ENCODE data around the gene MAP1LC3B.
A peak's percentile ranks its signal among the peaks of the same experiment; 100 is the strongest.
"Not testable (repeated sequence)": the region's sequence is repeated elsewhere in the genome, so short reads cannot be mapped to it uniquely, and the experiment has no call there.

The MAP1LC3B gene

GRCh38 chr16:87368029-87368770 is 23.9 kb upstream of the MAP1LC3B start:
- Histone ChIP-seq H3K4me3 (ENCODE audit: low read length in 2 of 2) (no peak overlapping the region), H3K36me3 (ENCODE audit: control insufficient read depth in 2 of 2, insufficient read depth in 2 of 2, low read length in 2 of 2) (peaks cover 0 to 3% of the 10 kb centered on the region in 2 donors), H3K27ac (ENCODE audit: low read depth in 2 of 2, low read length in 2 of 2) (no peak overlapping the region), H3K27me3 (ENCODE audit: control insufficient read depth in 2 of 2, insufficient read depth in 2 of 2, low read length in 2 of 2) (no peaks in the 10 kb centered on the region), H3K4me1 (ENCODE audit: control insufficient read depth in 2 of 2, insufficient read depth in 2 of 2, low read length in 2 of 2) (peaks cover 19 to 23% of the 10 kb centered on the region in 2 donors), H3K9me3 (ENCODE audit: control insufficient read depth in 2 of 2, low read length in 2 of 2) (no peaks in the 10 kb centered on the region), H3K9ac (ENCODE audit: low read depth in 1 of 2, low read length in 2 of 2) (no peak overlapping the region)

GRCh38 chr16:87369117-87369765 is 22.9 kb upstream of the MAP1LC3B start:
- Histone ChIP-seq H3K36me3 (ENCODE audit: control insufficient read depth in 2 of 2, insufficient read depth in 2 of 2, low read length in 2 of 2) (peaks cover under 1 to 2% of the 10 kb centered on the region in 2 donors), H3K4me3 (ENCODE audit: low read length in 2 of 2) (no peak overlapping the region), H3K27ac (ENCODE audit: low read depth in 2 of 2, low read length in 2 of 2) (no peak overlapping the region), H3K4me1 (ENCODE audit: control insufficient read depth in 2 of 2, insufficient read depth in 2 of 2, low read length in 2 of 2) (peaks cover 13 to 18% of the 10 kb centered on the region in 2 donors), H3K27me3 (ENCODE audit: control insufficient read depth in 2 of 2, insufficient read depth in 2 of 2, low read length in 2 of 2) (no peaks in the 10 kb centered on the region), H3K9ac (ENCODE audit: low read depth in 1 of 2, low read length in 2 of 2) (no peak overlapping the region), H3K9me3 (ENCODE audit: control insufficient read depth in 2 of 2, low read length in 2 of 2) (no peaks in the 10 kb centered on the region)

DNA sequence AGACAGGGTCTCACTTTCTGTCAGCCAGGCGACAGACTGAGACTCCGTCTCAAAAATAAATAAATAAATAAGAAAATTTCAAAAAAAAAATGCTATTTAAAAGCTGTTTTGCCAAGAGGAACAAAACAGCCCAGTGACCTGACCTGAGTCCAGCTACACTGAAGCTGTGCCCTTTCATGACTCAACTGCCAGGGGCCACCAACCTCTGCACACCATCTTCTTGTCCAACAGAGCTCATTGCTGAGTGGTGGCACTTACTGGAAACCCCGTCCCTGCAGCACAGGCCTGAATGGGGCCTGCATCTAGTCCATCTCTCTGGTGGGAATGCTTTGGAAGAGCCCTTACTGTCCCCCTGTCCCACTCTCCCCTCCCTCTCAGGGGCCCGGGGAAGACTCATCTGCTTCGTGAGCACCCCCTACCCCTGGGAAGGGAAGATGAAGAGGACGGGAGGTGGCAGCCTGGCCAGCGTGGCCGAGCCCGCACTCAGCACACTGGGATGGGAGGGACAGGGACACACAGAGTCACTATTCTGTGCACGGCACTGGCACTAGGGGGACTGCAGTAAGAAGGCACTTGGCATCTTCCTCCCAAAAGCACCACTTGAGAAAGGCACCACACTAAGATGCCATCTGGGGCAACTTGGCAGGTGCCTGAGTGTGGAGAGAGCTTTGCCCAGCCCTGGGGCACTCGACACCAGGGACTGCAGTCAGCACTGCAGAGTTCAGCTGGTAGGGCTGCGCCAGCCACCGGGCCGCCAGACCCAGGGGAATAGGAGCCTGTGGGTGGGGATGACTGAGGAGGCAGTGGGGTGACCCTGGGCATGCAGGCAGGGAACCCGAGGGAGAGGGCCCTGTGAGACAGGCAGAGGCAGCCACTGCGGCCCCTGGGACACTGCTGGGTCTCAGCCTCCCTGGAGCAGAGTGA is 22.1 kb upstream of the MAP1LC3B start:
- H3K9me3 ChIP-seq (ENCODE audit: control insufficient read depth in 2 of 2, low read length in 2 of 2), result no peaks in the 10 kb centered on the region
- H3K36me3 ChIP-seq (ENCODE audit: control insufficient read depth in 2 of 2, insufficient read depth in 2 of 2, low read length in 2 of 2), result peaks cover 0 to 2% of the 10 kb centered on the region in 2 donors
- no peak overlapping the region for H3K4me3 ChIP-seq (ENCODE audit: low read length in 2 of 2)
- no peak overlapping the region for H3K9ac ChIP-seq (ENCODE audit: low read depth in 1 of 2, low read length in 2 of 2)
- H3K27me3 ChIP-seq (ENCODE audit: control insufficient read depth in 2 of 2, insufficient read depth in 2 of 2, low read length in 2 of 2), result no peaks in the 10 kb centered on the region
- H3K4me1 ChIP-seq (ENCODE audit: control insufficient read depth in 2 of 2, insufficient read depth in 2 of 2, low read length in 2 of 2), result peaks cover 8 to 15% of the 10 kb centered on the region in 2 donors
- H3K27ac ChIP-seq (ENCODE audit: low read depth in 2 of 2, low read length in 2 of 2), result no peak overlapping the region

DNA sequence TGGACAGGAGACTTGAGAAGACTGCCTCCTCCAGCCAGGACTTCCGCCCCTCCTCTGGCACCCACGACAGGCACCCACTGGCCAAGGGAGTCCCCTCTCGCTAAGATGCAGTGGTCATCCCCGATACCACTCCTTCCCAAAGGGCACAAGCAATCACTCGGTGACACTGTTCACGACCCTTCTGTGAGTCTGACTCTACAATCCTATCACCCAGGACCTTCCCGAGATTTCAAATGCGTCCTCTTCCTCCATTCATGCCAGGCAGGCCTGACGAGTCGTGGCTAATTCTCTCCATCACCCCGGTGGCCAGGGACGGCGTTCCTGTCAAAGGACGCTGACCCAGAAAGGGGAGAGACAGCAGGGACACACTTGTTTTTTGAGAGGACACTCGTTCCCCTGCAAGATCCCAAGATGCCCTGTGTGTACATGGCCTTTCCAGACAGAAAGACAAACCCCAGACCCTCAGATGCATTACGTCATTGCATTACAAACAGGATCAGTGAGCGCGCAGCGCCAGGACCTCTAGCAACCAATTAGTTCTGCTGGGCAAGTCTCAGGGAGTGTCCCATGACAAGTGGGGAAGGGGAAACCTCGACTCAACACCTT is 20.8 kb upstream of the MAP1LC3B start:
- H3K27me3 ChIP-seq (ENCODE audit: control insufficient read depth in 2 of 2, insufficient read depth in 2 of 2, low read length in 2 of 2), result no peaks in the 10 kb centered on the region
- no peak overlapping the region for H3K4me3 ChIP-seq (ENCODE audit: low read length in 2 of 2)
- H3K36me3 ChIP-seq (ENCODE audit: control insufficient read depth in 2 of 2, insufficient read depth in 2 of 2, low read length in 2 of 2), result peaks cover 0 to 6% of the 10 kb centered on the region in 2 donors
- H3K9me3 ChIP-seq (ENCODE audit: control insufficient read depth in 2 of 2, low read length in 2 of 2), result no peaks in the 10 kb centered on the region
- no peak overlapping the region for H3K9ac ChIP-seq (ENCODE audit: low read depth in 1 of 2, low read length in 2 of 2)
- peaks cover 8 to 9% of the 10 kb centered on the region in 2 donors for H3K4me1 ChIP-seq (ENCODE audit: control insufficient read depth in 2 of 2, insufficient read depth in 2 of 2, low read length in 2 of 2)
- H3K27ac ChIP-seq (ENCODE audit: low read depth in 2 of 2, low read length in 2 of 2), result no peak overlapping the region

- no peak overlapping the region for H3K9ac ChIP-seq (ENCODE audit: low read depth in 1 of 2, low read length in 2 of 2)
- H3K27me3 ChIP-seq (ENCODE audit: control insufficient read depth in 2 of 2, insufficient read depth in 2 of 2, low read length in 2 of 2), result no peaks in the 10 kb centered on the region
- H3K27ac ChIP-seq (ENCODE audit: low read depth in 2 of 2, low read length in 2 of 2), result no peak overlapping the region
- no peaks in the 10 kb centered on the region for H3K9me3 ChIP-seq (ENCODE audit: control insufficient read depth in 2 of 2, low read length in 2 of 2)
- peaks cover 0 to 6% of the 10 kb centered on the region in 2 donors for H3K36me3 ChIP-seq (ENCODE audit: control insufficient read depth in 2 of 2, insufficient read depth in 2 of 2, low read length in 2 of 2)
- no peak overlapping the region for H3K4me3 ChIP-seq (ENCODE audit: low read length in 2 of 2)
- peaks cover 3 to 5% of the 10 kb centered on the region in 2 donors for H3K4me1 ChIP-seq (ENCODE audit: control insufficient read depth in 2 of 2, insufficient read depth in 2 of 2, low read length in 2 of 2)
Measured at GRCh38 chr16:87372305-87372704, 19.8 kb upstream of the MAP1LC3B start.

- no peak overlapping the region for H3K27ac ChIP-seq (ENCODE audit: low read depth in 2 of 2, low read length in 2 of 2)
- H3K4me1 ChIP-seq (ENCODE audit: control insufficient read depth in 2 of 2, insufficient read depth in 2 of 2, low read length in 2 of 2), result peaks cover 5 to 6% of the 10 kb centered on the region in 2 donors
- H3K9me3 ChIP-seq (ENCODE audit: control insufficient read depth in 2 of 2, low read length in 2 of 2), result no peaks in the 10 kb centered on the region
- H3K9ac ChIP-seq (ENCODE audit: low read depth in 1 of 2, low read length in 2 of 2), result no peak overlapping the region
- H3K4me3 ChIP-seq (ENCODE audit: low read length in 2 of 2), result no peak overlapping the region
- no peaks in the 10 kb centered on the region for H3K27me3 ChIP-seq (ENCODE audit: control insufficient read depth in 2 of 2, insufficient read depth in 2 of 2, low read length in 2 of 2)
- peaks cover 0 to 6% of the 10 kb centered on the region in 2 donors for H3K36me3 ChIP-seq (ENCODE audit: control insufficient read depth in 2 of 2, insufficient read depth in 2 of 2, low read length in 2 of 2)
Measured at GRCh38 chr16:87374313-87374712, 17.8 kb upstream of the MAP1LC3B start.

- Histone ChIP-seq H3K27ac (ENCODE audit: low read depth in 2 of 2, low read length in 2 of 2) (no peak overlapping the region), H3K9ac (ENCODE audit: low read depth in 1 of 2, low read length in 2 of 2) (no peak overlapping the region)
Measured at GRCh38 chr16:87375426-87376135, 16.6 kb upstream of the MAP1LC3B start.

DNA sequence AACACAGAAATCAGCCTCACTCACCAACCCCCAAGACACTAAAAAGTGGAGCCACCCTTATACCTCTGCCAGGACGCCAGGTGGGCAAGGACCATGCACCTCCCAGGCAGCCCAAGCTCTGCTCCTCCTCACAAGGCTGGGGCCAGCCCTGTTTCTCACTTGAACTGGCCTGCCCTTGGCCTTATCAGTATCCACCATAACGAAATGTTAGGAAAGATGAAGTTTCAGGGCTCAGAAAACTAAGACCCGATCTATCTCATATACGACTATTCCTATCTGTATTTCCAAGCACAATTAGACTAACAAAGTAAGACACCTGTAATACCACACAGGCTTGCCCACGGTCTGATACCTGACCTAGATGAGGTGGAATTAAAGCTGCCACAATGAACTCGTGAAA is 15.5 kb upstream of the MAP1LC3B start:
- H3K9ac ChIP-seq (ENCODE audit: low read depth in 1 of 2, low read length in 2 of 2), result no peak overlapping the region
- no peak overlapping the region for H3K27ac ChIP-seq (ENCODE audit: low read depth in 2 of 2, low read length in 2 of 2)
- H3K27me3 ChIP-seq (ENCODE audit: control insufficient read depth in 2 of 2, insufficient read depth in 2 of 2, low read length in 2 of 2), result no peaks in the 10 kb centered on the region
- H3K36me3 ChIP-seq (ENCODE audit: control insufficient read depth in 2 of 2, insufficient read depth in 2 of 2, low read length in 2 of 2), result peaks cover 0 to 6% of the 10 kb centered on the region in 2 donors
- peaks cover 21 to 25% of the 10 kb centered on the region in 2 donors for H3K4me1 ChIP-seq (ENCODE audit: control insufficient read depth in 2 of 2, insufficient read depth in 2 of 2, low read length in 2 of 2)
- no peaks in the 10 kb centered on the region for H3K9me3 ChIP-seq (ENCODE audit: control insufficient read depth in 2 of 2, low read length in 2 of 2)
- H3K4me3 ChIP-seq (ENCODE audit: low read length in 2 of 2), result no peak overlapping the region

More at GRCh38 chr16:87375426-87376135, 16.6 kb upstream of the MAP1LC3B start:
- H3K4me3 ChIP-seq (ENCODE audit: low read length in 2 of 2), result no peak overlapping the region
- H3K4me1 ChIP-seq (ENCODE audit: control insufficient read depth in 2 of 2, insufficient read depth in 2 of 2, low read length in 2 of 2), result peaks cover 12 to 15% of the 10 kb centered on the region in 2 donors
- no peaks in the 10 kb centered on the region for H3K27me3 ChIP-seq (ENCODE audit: control insufficient read depth in 2 of 2, insufficient read depth in 2 of 2, low read length in 2 of 2)
- H3K9me3 ChIP-seq (ENCODE audit: control insufficient read depth in 2 of 2, low read length in 2 of 2), result no peaks in the 10 kb centered on the region
- peaks cover 0 to 6% of the 10 kb centered on the region in 2 donors for H3K36me3 ChIP-seq (ENCODE audit: control insufficient read depth in 2 of 2, insufficient read depth in 2 of 2, low read length in 2 of 2)

DNA sequence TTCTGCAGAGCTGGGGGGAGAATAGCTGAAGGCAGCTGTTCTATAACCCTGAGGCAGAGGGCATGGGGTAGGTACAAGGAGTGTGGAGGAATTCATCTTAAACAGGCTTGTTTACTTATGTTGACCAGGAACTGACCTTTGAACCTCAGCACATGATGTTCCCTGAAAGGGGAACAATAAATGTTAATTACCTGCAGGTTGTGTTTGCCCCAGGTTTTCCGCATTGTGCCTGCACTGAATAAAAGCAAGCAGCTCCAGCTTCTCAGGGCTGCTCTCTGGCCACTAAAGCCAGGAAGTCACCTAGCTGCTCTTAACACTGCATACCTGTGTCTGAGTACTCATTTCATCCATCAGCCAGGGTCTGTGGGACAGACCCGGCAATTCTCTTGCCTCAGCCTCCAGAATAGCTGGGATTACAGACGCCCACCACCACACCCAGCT is 12.8 kb upstream of the MAP1LC3B start:
- not testable (repeated sequence) for H3K36me3 ChIP-seq (ENCODE audit: control insufficient read depth in 2 of 2, insufficient read depth in 2 of 2, low read length in 2 of 2); H3K9me3 ChIP-seq (ENCODE audit: control insufficient read depth in 2 of 2, low read length in 2 of 2); H3K27me3 ChIP-seq (ENCODE audit: control insufficient read depth in 2 of 2, insufficient read depth in 2 of 2, low read length in 2 of 2); H3K9ac ChIP-seq (ENCODE audit: low read depth in 1 of 2, low read length in 2 of 2)
- Histone ChIP-seq H3K27ac (ENCODE audit: low read depth in 2 of 2, low read length in 2 of 2) (peak overlapping the region; percentile 70 to 77), H3K4me1 (ENCODE audit: control insufficient read depth in 2 of 2, insufficient read depth in 2 of 2, low read length in 2 of 2) (peaks cover 31 to 38% of the 10 kb centered on the region in 2 donors), H3K4me3 (ENCODE audit: low read length in 2 of 2) (peak overlapping the region in 1 of 2 donors; percentile 15)

All from mucosa of rectum (tissue), 2 donors.